Muscle of leg (tissue), 11 donors: ENCODE data around the gene CCDC60. TPM values are rescaled to one million over a fixed set of nuclear protein-coding genes. Genes with fewer than 3 reads are reported as not detected.

Experiments used
- DNase-seq: peaks from one replicate; pipeline ENCODE4 v3.0.0; 2013
- H3K27ac ChIP-seq: one replicate; pipeline ENCODE4 v1.5.1; 2013; ENCODE audit warnings: mild to moderate bottlenecking, low read length, control low read depth
- H3K27me3 ChIP-seq: one replicate; pipeline ENCODE4 v1.6.1; 2013; ENCODE audit warnings: low read length; ENCODE audit not compliant: control insufficient read depth, insufficient read depth
- H3K36me3 ChIP-seq: one replicate; pipeline ENCODE4 v1.6.1; 2013; ENCODE audit warnings: low read length; ENCODE audit not compliant: control insufficient read depth, insufficient read depth
- H3K4me1 ChIP-seq: one replicate; pipeline ENCODE4 v1.6.1; 2013; ENCODE audit warnings: low read length; ENCODE audit not compliant: control insufficient read depth, insufficient read depth
- H3K4me3 ChIP-seq: one replicate; pipeline ENCODE4 v1.5.1; 2013; ENCODE audit warnings: low read length, control low read depth
- H3K9me3 ChIP-seq: replicated peaks from 2 replicates; pipeline ENCODE4 v1.6.1; 2013; ENCODE audit warnings: low read depth, low read length; ENCODE audit not compliant: control insufficient read depth
- WGBS: methylation state at CpG from one replicate; pipeline ENCODE4 v1.1.5; 2013; ENCODE audit warnings: missing lambda C conversion rate; ENCODE audit not compliant: insufficient coverage; 5-methylcytosine and 5-hydroxymethylcytosine counted together
- polyA plus RNA-seq, 8 donors: library from polyadenylated mRNA; unstranded; fragments of 120-200 nt; gene quantifications; one replicate each; pipeline versions ENCODE4 v1.2.1 to v1.2.3, GENCODE V29; 2013; ENCODE audit warnings: inconsistent platforms in 1 of 8, low replicate concordance in 1 of 8; ENCODE audit not compliant: insufficient read length in 8 of 8, insufficient read depth in 1 of 8
- total RNA-seq: library from RNA; stranded (reverse); fragments of 120-200 nt; gene quantifications from one replicate; pipeline ENCODE4 v1.2.4, GENCODE V29; 2013

Gene CCDC60
- total and polyA plus RNA-seq, 9 donors = 0.14 TPM; not detected in 8

GRCh38 chr12:119556854-119557253, 222.3 kb downstream of the CCDC60 start:
- Histone ChIP-seq H3K36me3 (no peaks in the 10 kb centered on the region), H3K4me1 (no peaks in the 10 kb centered on the region), H3K27me3 (no peaks in the 10 kb centered on the region), H3K4me3 (no peak overlapping the region), H3K27ac (no peak overlapping the region), H3K9me3 (no peaks in the 10 kb centered on the region)
- no CpG with 5 or more reads among the region's 1 CpG for WGBS
- no peak for DNase-seq

- no peaks in the 10 kb centered on the region for H3K4me1 ChIP-seq
- WGBS = 77% methylated on average over 3 of the region's 3 CpGs
- H3K27me3 ChIP-seq = no peaks in the 10 kb centered on the region
- H3K27ac ChIP-seq = no peak overlapping the region
- H3K36me3 ChIP-seq = no peaks in the 10 kb centered on the region
- no peak overlapping the region for H3K4me3 ChIP-seq
- H3K9me3 ChIP-seq = no peaks in the 10 kb centered on the region
- no peak for DNase-seq
These were observed 230.9 kb downstream of the CCDC60 start for GRCh38 chr12:119565404-119565803.

GRCh38 chr12:119570771-119571170, 236.2 kb downstream of the CCDC60 start:
- WGBS = 71% methylated on average over 2 of the region's 6 CpGs
- no peaks in the 10 kb centered on the region for H3K4me1 ChIP-seq

GRCh38 chr12:119573086-119573485, 238.6 kb downstream of the CCDC60 start:
- WGBS = no CpG with 5 or more reads among the region's 1 CpG
- no peak for DNase-seq
- Histone ChIP-seq H3K4me3 (no peak overlapping the region), H3K27me3 (no peaks in the 10 kb centered on the region), H3K36me3 (no peaks in the 10 kb centered on the region), H3K27ac (no peak overlapping the region), H3K9me3 (no peaks in the 10 kb centered on the region), H3K4me1 (no peaks in the 10 kb centered on the region)

More at GRCh38 chr12:119570771-119571170, 236.2 kb downstream of the CCDC60 start:
- Histone ChIP-seq H3K27ac (no peak overlapping the region), H3K9me3 (no peaks in the 10 kb centered on the region), H3K27me3 (no peaks in the 10 kb centered on the region), H3K36me3 (no peaks in the 10 kb centered on the region), H3K4me3 (no peak overlapping the region)
- no peak for DNase-seq

- Histone ChIP-seq H3K27me3 (no peaks in the 10 kb centered on the region), H3K9me3 (no peaks in the 10 kb centered on the region), H3K4me1 (no peaks in the 10 kb centered on the region), H3K27ac (no peak overlapping the region), H3K4me3 (no peak overlapping the region), H3K36me3 (no peaks in the 10 kb centered on the region)
- no peak for DNase-seq
- WGBS = 88% methylated on average over 1 of the region's 1 CpG
These were observed 239.7 kb downstream of the CCDC60 start for GRCh38 chr12:119574255-119574654.

GRCh38 chr12:119576118-119576810, 241.7 kb downstream of the CCDC60 start:
- 57% methylated on average over 1 of the region's 8 CpGs for WGBS
- H3K27ac ChIP-seq = no peak overlapping the region
- no peaks in the 10 kb centered on the region for H3K27me3 ChIP-seq

GRCh38 chr12:119576915-119577314, 242.4 kb downstream of the CCDC60 start:
- H3K36me3 ChIP-seq = no peaks in the 10 kb centered on the region
- H3K9me3 ChIP-seq = no peaks in the 10 kb centered on the region
- no CpG with 5 or more reads among the region's 1 CpG for WGBS
- DNase-seq = no peak
- no peak overlapping the region for H3K27ac ChIP-seq
- H3K27me3 ChIP-seq = no peaks in the 10 kb centered on the region
- H3K4me1 ChIP-seq = no peaks in the 10 kb centered on the region
- H3K4me3 ChIP-seq = no peak overlapping the region

More at GRCh38 chr12:119576118-119576810, 241.7 kb downstream of the CCDC60 start:
- Histone ChIP-seq H3K4me1 (no peaks in the 10 kb centered on the region), H3K4me3 (no peak overlapping the region), H3K9me3 (no peaks in the 10 kb centered on the region), H3K36me3 (no peaks in the 10 kb centered on the region)
- no peak for DNase-seq

GRCh38 chr12:119578112-119578511, 243.6 kb downstream of the CCDC60 start:
- Histone ChIP-seq H3K27me3 (no peaks in the 10 kb centered on the region), H3K4me3 (no peak overlapping the region), H3K36me3 (no peaks in the 10 kb centered on the region), H3K9me3 (no peaks in the 10 kb centered on the region), H3K4me1 (no peaks in the 10 kb centered on the region), H3K27ac (no peak overlapping the region)
- no CpG with 5 or more reads among the region's 2 CpGs for WGBS
- no peak for DNase-seq

GRCh38 chr12:119589097-119589496, 254.6 kb downstream of the CCDC60 start:
- Histone ChIP-seq H3K9me3 (no peaks in the 10 kb centered on the region), H3K4me3 (no peak overlapping the region), H3K36me3 (no peaks in the 10 kb centered on the region), H3K4me1 (peaks cover 7% of the 10 kb centered on the region), H3K27ac (no peak overlapping the region), H3K27me3 (peaks cover 14% of the 10 kb centered on the region)
- DNase-seq = peak; percentile 6
- no CpG with 5 or more reads among the region's 1 CpG for WGBS

GRCh38 chr12:119589634-119590033, 255.1 kb downstream of the CCDC60 start:
- peaks cover 20% of the 10 kb centered on the region for H3K27me3 ChIP-seq
- WGBS = 80% methylated on average over 3 of the region's 4 CpGs
- DNase-seq = no peak
- peaks cover 10% of the 10 kb centered on the region for H3K4me1 ChIP-seq
- H3K36me3 ChIP-seq = no peaks in the 10 kb centered on the region
- no peak overlapping the region for H3K27ac ChIP-seq
- H3K9me3 ChIP-seq = no peaks in the 10 kb centered on the region
- H3K4me3 ChIP-seq = no peak overlapping the region
